NCI-H1694 treated with DMSO at 0.1 percent for 48 hours (cell line): ENCODE data around the gene OR7G3.

Source experiments
- DNase-seq: peaks from one replicate; lab custom pipeline; 2025; lab: John Stamatoyannopoulos, UW

Gene OR7G3

GRCh38 chr19:9126900-9127405 lies at the start of gene OR7G3:
OR7G3 (minus strand) TSS chr19:9126950; CDS start chr19:9126950, 0 bp downstream.
- DNase-seq: no peak

DNA sequence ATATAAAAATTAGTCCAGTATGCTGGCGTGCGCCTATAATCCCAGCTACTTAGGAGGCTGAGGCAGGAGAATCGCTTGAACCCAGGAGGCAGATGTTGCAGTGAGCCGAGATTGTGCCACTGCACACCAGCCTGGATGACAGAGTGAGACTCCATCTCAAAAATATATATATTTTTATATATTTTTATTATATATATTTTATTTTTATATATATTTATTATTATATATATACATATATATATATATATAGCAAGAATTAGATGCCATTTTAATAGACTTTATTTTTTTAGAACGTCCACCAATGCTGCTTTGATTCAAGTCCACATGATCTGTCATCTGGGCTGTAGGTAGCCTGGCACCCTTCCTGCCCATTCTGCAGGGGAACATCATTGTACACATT lies 48.6 kb upstream of the OR7G3 start:
- no peak for DNase-seq

GRCh38 chr19:9171393-9171991 lies 44.7 kb upstream of the OR7G3 start:
- DNase-seq: no peak

DNA sequence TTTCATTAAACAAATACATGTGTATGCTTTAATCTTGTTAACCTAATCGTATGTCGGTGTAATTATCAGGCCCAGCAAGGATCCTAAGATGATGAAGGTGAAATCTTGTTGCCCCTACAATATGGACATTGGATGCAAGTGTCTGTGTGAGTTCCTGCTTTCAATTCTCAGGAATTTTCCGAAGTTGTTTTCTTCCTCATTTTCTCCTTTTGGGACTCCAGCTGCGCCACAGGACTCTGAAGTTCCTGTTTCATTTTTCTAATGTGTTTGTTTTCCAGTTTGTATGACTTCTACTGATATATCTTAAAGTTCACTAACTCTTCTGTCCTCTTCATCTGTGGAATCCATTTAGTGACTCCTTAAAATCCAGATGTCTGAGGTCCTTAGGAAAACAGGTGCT lies 40.1 kb upstream of the OR7G3 start:
- no peak for DNase-seq

- no peak for DNase-seq
Measured at GRCh38 chr19:9165261-9165660, 38.5 kb upstream of the OR7G3 start.

DNA sequence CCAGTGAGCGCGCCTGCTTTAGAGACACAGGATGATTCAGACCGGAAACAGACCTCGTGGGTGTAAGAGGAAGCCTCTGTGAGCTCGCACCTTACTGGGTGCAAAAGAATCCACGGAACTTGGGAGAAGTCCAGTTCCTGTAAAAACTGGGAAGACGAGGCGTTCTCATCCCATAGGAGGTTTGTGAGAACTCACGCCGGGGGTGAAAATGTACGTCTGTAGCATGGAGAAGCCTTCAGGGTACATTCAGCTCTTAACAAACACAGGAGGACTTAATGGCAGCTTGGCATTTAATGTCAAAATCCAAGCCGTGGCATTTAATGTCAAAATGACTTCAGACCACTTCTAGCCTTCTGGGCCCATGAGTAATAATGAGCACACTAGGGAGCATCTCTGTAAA lies 34.7 kb upstream of the OR7G3 start:
- DNase-seq: no peak

- no peak for DNase-seq
Measured at GRCh38 chr19:9159891-9160290, 33.1 kb upstream of the OR7G3 start.

GRCh38 chr19:9156304-9156703 lies 29.6 kb upstream of the OR7G3 start:
- no peak for DNase-seq

- DNase-seq: no peak
Measured at GRCh38 chr19:9155591-9155990, 28.8 kb upstream of the OR7G3 start.

GRCh38 chr19:9151367-9151766 lies 24.6 kb upstream of the OR7G3 start:
- DNase-seq: no peak

DNA sequence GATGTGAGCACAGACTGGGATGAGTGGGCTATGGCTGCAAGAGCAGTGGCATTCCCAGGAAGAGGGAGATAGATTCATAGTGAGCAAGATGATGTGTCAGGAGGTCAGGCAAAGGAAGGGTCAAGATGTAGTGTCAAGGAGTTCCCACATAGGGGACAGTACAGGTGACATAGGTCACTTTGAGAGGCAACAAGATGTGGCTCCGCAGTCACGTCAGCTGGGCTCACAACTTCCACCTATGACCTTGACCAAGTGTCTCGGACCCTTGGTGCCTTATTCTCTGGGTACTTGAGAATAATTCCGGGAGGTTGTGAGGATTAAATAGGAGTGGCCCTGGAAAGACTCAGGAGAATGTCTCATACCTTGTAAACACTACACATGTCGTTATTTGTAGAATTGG lies 23.9 kb upstream of the OR7G3 start:
- no peak for DNase-seq

GRCh38 chr19:9149997-9150396 lies 23.2 kb upstream of the OR7G3 start:
- DNase-seq: no peak

GRCh38 chr19:9148697-9149096 lies 21.9 kb upstream of the OR7G3 start:
- DNase-seq: no peak

DNA sequence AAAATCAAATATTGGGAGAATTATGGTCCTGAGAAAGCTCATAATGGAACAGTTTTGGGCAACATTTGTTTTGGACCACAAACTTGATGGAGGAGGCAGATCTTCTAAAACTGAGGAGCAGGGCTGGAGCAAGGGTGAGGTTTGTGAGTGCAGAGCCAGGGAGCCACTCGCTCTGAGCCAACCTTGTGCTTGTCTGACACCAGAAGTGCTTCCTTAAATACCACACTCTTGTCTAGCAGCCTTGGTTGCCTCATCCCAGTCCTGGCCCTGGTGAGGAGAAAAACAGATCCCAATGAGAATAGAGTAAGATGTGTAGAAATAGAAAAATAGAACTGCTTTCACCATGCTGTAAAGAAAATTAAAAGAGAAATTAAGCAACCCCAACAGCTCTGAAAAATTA lies 20.1 kb upstream of the OR7G3 start:
- DNase-seq: no peak

DNA sequence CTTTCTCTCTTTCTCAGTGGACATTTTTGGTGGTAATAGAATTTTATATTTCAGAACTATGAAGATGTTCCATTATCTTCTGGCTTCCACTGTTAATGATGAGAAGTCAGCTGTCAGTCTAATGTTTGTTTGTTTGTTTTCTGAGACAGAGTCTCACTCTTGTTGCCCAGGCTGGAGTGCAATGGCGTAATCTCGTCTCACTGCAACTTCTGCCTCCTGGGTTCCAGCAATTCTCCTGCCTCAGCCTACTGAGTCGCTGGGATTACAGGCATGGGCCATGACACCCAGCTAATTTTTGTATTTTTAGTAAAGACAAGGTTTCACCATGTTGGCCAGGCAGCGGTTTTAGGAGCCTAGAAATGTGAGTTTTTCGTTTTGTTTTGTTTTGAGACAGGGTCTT lies 18.2 kb upstream of the OR7G3 start:
- DNase-seq: no peak

- DNase-seq: peak; percentile 72
Measured at GRCh38 chr19:9140159-9140874, 13.6 kb upstream of the OR7G3 start, which contains the start of gene ZNF317. ZNF317 (plus strand) TSS chr19:9140397; CDS start chr19:9156017, 15,620 bp downstream.

DNA sequence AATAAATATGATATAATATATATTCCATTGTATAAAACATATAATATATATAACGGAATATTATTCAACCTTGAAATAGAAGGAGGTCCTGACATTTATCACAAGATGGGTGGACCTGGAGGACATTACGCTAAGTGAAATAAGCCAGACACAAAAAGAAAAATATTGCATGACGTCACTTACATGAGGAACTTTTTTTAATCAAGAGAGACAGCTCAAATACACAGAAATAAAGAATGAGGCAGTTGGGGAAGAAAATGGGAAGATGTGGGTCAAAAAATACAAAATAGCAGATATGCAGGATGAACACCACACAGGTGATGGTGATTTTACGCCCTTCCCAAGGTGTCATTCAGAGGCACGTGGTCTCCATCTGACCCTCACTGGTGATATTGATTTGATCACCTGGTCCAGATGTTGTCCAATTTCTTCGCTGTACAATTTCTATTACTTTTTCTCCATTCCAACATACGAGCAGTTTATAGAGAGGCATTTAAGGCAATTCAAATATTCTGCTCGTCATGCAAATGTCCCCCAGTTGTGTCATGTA lies 12.9 kb upstream of the OR7G3 start:
- DNase-seq: peak; percentile 8

GRCh38 chr19:9132422-9132821 lies 5.7 kb upstream of the OR7G3 start:
- no peak for DNase-seq

- no peak for DNase-seq
Measured at GRCh38 chr19:9130965-9131364, 4.2 kb upstream of the OR7G3 start.

GRCh38 chr19:9128171-9128570 lies 1.4 kb upstream of the OR7G3 start:
- no peak for DNase-seq

GRCh38 chr19:9116547-9116946 lies 10.2 kb downstream of the OR7G3 start:
- no peak for DNase-seq

GRCh38 chr19:9115307-9115813 lies 11.4 kb downstream of the OR7G3 start, which contains the start of gene OR7G1:
OR7G1 (minus strand) TSS chr19:9115763; CDS start chr19:9115763, 0 bp downstream.
- DNase-seq: no peak

DNA sequence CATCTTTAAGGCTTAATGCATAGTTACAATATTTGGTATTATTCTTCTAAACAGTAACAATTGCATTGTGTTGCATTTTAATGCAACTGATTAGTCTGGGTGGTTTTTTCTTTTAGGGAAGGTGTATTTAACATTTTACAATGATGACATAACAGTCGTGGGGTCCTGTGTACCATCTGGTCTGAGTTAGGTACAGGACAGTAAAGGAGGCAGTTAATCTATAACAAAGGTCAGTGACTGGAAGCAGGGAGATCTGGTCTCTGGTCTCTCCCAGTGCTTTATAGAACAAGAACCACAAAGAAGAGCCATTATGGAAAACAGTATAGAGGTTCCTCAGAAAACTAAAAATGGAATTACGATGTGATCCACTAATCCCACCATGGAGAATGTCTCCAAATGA lies 16.8 kb downstream of the OR7G3 start:
- no peak for DNase-seq
